Erythroblast (primary cell): Measurements from ENCODE around the gene PEX3.

Experiments used
- GATA1 ChIP-seq: IDR thresholded peaks from 2 replicates; pipeline ENCODE4 v1.6.1; 2011; ENCODE audit warnings: low read depth, mild to moderate bottlenecking, control low read depth, low read length, moderate library complexity
- POLR2A ChIP-seq: IDR thresholded peaks from 2 replicates; pipeline ENCODE4 v1.6.1; 2011; ENCODE audit warnings: mild to moderate bottlenecking, low read length

- TF ChIP-seq POLR2A = no peak
- no peak for TF ChIP-seq GATA1
Measured at GRCh38 chr6:143405373-143406154, 45.0 kb upstream of the PEX3 start.
